Germinal center (tissue), 1 donor: ENCODE results near the gene SIGLEC1.

Experiments used
- DNase-seq: peaks from one replicate; pipeline ENCODE4 v3.0.0; 2012; ENCODE audit warnings: mixed read lengths, low spot score

The SIGLEC1 gene

DNA sequence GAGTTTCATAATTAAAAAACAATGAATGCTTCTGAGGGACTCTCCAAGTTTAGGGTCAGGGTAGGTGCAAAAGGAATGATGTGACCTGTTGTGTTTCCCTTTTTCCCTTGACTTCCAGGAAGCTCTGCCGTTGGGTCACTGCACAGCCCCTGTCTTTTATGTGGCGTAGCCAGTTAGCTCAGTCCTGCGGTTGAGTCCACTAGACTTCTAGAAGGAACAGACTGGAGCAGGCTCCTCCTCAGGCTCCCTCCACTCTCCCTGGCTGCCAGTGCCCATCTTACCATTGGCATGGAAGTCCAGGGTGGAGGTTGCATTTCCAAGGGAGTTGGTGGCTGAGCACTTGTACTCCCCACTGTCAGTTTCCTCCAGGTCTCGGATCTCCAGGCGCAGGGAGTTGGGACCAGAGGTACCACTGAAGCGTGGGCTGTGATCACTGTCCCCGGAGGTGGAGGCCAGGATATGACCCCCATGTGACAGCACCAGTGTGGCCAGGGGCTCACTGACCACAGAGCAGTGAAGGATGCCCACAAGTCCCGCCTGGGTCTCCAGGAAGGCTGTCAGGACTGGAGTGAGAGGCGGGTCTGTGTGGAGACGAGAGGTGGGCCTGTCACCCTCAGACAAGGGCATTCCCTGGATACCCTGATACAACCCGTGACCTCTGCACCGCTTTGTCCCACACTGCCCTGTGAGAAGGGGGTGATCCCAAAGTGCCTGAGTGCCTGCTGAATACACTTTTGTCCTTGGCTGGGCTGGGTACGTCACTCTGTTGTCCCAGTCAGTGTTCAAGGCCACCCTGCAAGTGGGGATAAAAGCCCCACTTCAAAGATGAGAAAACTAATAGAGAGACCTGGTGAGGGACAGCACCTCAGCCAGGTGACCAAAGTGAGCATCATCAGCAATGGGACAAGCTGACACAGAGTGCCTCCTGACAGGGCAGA, 11.1 kb downstream of the SIGLEC1 start:
- no peak for DNase-seq

DNA sequence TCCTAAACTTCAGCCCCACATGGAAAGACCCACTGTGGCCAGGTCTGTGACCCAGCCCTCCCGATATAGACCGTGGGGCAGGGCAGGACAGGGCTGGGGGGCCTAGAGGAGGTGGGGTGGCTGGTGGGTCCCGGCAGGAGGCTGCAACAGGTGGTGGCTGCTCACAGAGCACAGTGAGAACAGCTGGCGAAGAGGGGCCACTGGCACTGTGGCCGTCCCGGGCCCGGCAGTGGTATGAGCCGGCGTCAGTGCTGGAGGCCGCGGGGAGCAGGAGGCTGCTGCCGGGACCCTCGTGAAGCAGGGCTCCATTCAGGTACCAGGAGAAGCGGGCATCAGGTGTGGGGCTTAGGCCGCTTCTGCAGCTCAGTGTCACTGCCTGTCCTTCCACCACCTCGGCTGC, 13.4 kb downstream of the SIGLEC1 start:
- DNase-seq: no peak

DNA sequence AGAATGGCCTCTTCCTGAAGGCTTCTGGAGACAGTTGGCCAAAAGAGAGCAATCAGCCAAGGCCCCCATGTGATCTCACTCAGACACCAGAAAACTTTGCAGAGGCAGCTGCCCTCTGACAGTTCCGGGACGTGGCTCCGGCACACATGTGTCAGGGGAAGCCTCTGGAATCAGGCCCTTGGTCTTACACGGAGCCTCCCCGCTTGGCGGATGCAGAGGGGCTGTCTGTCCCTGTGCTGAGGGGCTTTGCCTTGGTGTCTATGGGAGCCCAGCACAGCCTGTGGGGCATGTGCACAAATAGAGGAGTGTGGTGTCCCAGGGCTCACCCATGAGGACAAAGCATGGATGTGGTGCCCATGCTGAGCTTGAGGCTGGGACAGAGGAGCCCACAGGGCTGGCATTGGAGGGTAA, 13.8 kb downstream of the SIGLEC1 start:
- no peak for DNase-seq

DNA sequence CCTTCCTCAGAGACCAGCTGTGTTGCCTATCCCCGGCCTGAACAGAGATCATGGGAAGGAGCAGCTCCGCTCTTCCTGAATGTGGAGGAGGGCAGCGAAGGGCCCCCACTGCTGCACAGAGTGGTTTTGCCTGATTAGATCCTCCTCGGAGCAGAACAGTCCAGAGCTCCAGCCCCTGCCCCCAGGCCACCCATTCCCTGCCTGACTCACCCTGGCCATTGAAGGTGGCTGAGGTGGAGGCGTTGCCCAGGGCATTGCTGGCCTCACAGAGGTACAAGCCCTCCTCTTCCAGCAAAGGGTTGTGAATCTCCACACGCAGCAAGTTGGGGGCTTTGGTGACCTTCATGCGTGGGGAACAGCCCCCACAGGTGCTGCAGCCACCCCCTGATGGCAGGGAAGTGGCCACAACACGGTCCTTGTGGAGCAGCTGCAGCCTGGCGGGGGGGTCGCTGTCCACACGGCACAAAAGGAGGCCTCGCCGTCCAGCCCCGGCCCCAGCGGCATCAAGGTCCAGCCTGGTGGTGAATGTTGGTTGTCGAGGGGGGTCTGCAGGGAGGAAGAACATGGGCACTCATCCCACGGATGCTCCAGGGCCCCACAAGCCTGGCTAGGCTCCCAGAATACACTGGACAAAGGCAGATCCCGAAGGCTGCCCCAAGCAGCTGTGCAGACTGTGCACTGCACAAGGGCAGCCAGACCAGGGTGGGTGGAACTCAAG, 14.7 kb downstream of the SIGLEC1 start:
- no peak for DNase-seq

- no peak for DNase-seq
These were observed 15.4 kb downstream of the SIGLEC1 start for GRCh38 chr20:3696745-3697587.

- no peak for DNase-seq
These were observed 16.2 kb downstream of the SIGLEC1 start for GRCh38 chr20:3696200-3696599.

GRCh38 chr20:3694864-3695263, 17.5 kb downstream of the SIGLEC1 start:
- DNase-seq: no peak

- no peak for DNase-seq
These were observed 19.0 kb downstream of the SIGLEC1 start for GRCh38 chr20:3693376-3693775.

- no peak for DNase-seq
These were observed 19.6 kb downstream of the SIGLEC1 start for GRCh38 chr20:3692706-3693294.

GRCh38 chr20:3691897-3692296, 20.5 kb downstream of the SIGLEC1 start:
- no peak for DNase-seq

GRCh38 chr20:3691306-3691705, 21.1 kb downstream of the SIGLEC1 start:
- DNase-seq: no peak

DNA sequence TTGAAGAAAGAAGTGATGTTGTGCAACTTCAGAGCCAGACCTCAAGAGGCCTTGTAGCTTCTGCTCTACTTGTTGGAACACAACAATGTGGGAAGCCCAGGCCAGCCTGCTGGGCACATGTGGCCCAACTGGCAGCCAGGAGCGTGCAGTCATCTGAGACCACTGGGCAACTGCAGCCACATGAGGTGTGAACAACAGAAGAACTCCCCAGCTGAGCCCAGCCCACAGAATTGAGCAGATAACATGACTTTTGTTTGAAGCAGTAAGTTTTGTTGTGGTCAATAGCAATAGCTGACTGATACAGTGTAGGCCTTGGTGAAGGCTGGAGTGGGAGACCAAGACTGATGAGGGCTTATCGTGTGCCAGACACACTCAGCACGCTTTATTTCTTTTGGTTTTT, 22.0 kb downstream of the SIGLEC1 start:
- no peak for DNase-seq

DNA sequence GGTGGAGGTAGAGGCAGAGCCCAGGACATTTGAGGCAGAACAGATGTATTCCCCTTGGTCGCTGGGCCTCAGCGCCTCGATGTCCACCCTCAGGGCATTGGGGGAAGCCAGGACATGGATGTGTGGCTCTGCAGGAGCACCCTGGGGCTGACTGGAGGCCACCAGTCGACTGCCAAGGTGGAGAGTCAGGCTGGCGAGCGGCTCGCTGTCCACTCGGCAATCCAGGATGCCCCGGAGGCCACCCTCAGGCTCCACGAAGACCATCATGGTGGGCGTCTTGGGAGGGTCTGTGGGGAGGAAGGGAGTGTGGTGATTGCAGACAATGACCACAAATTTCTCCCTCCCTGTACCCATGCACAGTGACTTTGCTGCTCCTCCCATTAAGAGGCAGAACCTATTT, 22.4 kb downstream of the SIGLEC1 start:
- no peak for DNase-seq

- DNase-seq: no peak
These were observed 24.7 kb downstream of the SIGLEC1 start for GRCh38 chr20:3687655-3688054.

DNA sequence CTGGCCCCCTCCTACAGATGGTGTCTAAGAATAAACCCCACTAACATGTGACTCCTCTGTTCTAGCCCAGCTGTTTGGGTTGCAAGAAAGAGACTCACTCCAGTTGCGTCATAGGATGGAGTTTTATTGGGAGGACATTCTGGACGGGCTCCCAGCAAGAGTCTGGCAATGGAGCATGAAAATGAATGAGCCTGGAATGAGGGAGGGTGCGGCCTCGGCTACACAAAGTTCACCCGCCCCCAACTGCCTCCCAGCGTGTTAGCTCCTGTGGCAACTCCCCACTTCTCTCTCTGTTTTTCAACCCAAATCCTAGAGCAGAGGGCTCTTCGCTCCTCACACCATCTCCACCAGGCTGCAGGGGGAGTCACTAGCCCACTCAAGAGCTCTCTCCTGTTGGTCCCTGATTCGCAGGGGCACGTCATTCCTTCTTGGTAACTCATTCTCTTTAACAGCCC, 25.5 kb downstream of the SIGLEC1 start:
- DNase-seq: no peak

DNA sequence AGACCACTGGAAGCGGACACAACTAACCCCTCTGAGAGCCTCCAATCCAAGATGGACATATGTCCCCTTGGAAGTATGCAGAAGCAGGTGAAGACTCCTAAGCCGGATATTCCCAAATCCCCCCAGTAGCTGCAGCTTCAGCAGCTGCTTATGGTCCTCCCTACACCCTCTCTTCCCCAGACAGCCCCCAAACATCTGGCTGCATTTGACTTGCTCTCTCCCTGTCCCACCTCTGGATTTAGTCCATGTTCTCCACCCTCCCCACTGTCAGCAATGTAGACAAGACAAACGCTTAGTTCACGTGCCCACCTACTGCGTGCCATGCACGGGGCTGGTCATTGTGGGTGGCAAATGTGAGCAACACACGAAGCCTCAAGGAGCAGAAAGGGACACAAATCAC, 26.0 kb downstream of the SIGLEC1 start:
- no peak for DNase-seq

- no peak for DNase-seq
These were observed 27.1 kb downstream of the SIGLEC1 start for GRCh38 chr20:3685341-3685740.

DNA sequence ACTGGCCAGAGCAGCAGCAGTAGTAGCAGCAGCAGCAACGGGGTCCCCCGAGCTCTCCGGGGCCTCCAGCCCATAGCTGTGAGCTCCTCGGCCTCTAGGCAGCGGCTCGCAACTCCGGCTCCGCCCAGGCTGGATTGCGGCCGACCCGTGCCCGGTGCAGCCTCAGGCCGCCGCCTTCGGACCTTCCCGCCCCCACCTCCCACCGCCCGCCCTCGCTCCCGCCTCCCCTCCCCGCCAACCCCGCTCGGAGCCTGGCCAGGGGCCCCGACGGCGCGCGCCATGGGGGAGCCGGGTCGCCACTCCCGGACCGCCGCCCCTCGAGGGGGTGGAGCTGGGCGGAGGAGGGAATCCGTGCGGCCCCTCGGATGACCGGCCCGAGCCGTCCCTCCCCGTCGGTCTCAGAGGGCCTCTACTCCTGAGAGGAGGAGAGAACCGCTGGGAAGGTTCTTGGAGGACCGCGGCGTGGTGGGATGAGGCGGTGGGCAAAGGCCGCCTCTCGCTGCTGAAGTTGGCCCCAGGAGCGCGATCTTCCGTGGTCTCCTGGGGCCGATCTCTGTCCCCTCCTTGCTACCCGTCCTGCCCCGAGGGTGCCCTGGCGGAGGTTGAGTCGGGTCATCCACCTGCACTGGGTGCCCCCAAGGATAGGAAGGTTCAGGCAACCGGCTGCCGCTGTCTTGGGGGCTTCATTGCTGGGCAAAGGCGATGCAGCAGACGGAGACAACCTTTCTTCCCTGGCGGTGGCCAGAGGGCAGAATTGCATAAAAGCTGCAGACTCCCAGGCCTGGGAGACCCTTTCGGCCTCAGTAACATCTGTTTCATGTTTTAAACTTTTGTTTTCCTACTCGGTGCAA, 30.2 kb downstream of the SIGLEC1 start, which contains the start of gene ADAM33:
TSS of gene ADAM33 (minus strand) at position 80 of the 851 bp plus-strand sequence. CDS start at position 74, 6 bp downstream.
- no peak for DNase-seq

DNA sequence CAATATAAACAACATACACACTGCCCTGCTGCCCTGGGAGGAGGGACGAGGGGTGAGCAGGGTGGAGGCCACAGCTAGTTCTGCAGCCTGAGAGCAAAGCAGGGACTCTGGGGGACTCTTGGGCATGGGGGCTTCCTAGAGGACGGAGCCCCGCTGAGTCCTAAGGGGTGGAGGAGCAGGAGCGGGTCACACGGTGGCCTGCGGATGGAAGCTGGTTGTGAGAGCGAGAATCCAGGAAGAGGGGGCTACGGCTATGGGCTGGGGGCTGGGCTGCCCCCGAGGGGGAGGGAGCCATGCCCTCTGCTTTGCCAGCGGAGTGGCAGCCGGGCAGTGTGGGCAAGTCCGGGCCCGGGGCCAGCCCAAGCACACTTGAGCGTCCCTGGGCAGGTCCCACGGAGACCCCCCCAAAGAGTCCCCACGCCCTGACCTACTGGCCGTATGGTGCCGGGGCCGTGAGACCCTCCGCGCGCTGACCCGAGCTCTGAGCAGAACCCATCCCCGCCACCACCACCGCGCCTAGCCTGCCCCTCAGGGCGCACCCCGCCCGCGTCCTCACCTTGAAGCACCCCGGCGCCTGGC, 31.0 kb downstream of the SIGLEC1 start:
- DNase-seq: no peak

- no peak for DNase-seq
These were observed 31.6 kb downstream of the SIGLEC1 start for GRCh38 chr20:3680701-3681351.
